T47D (cell line): ENCODE results near the gene ZDHHC22.

ENCODE experiments used
- DNase-seq, 2 experiments: peaks; one replicate each; pipeline versions ENCODE4 v3.0.0 to v3.0.0-alpha.2; 2011 to 2012; ENCODE audit warnings: low read depth in 1 of 2, low spot score in 1 of 2
- JUND ChIP-seq: IDR thresholded peaks from 2 replicates; pipeline ENCODE4 v1.6.1; 2012; ENCODE audit warnings: low read depth
- in situ Hi-C: cut with HindIII; loops from 2 replicates; pipeline ENCODE4 v1.10.0; 2016; ENCODE audit warnings: low sequenced_read_pairs, low pct_unique_long_range_greater_than_20kb

ZDHHC22 gene

GRCh38 chr14:77102154-77102553, 39.4 kb downstream of the ZDHHC22 start:
- DNase-seq, result no peak
- no peak for TF ChIP-seq JUND
- in situ Hi-C loops, result no loop called here

DNA sequence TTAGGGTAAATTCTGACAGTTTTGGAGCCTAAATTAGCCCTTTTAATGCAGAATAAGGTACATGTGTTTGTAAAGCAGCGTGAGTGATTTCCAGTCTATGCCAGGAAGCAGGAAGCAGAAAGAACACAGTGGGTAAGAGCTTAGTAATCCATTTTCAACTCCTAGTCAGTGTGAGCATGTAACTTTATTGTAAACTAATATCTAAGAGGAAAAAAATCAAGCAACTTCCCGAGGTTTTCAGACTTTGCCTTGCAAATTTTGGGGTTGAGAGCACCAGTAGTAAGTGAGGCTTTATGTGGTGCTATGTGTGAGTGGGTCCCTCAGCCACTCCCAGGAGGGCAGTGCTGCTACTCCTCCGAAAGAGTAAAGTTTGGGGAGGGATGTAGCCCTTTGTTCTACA, 40.6 kb downstream of the ZDHHC22 start:
- TF ChIP-seq JUND, result no peak
- DNase-seq, result no peak
- in situ Hi-C loops, result no loop called here

DNA sequence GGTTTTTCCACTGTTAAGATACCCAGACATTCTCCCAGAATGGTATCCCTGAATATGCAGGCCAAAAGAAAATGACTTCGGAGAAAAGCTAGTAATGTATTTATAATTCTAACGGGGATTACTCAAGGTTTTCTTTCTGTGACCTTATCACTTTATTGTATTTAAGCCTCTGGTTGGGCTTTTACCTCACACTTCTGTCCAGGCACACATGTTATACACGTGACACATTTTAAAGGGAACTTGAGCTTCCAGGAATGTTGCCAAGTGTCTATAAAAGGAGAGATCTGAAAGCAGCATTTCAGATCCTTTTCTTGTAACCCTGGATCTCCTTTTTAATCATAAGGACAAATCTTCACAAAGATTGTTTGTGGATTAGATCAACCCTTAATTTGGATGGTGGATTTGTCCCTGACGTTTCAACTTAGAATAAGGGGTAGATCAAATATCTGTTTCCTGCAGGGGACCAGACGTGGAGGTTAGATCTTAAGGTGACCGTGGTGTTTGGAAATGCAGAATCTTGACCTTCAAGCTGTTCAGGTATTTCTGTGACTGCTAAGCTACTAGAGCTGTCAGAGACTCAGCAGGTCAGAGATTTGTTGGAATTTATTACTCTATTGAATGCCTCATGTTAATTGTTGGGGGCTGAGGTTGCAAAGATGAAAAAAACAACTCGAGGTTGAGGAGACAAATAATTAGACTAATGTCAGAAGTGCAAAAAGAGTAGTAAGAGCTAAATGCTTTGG, 42.0 kb downstream of the ZDHHC22 start:
- TF ChIP-seq JUND, result no peak
- in situ Hi-C loops, result no loop called here
- peak in 1 of 2 experiments; percentile 49 for DNase-seq

GRCh38 chr14:77098529-77099353, 42.9 kb downstream of the ZDHHC22 start:
- in situ Hi-C loops, result no loop called here
- no peak for DNase-seq

GRCh38 chr14:77097700-77098528, 43.7 kb downstream of the ZDHHC22 start, which contains the start of gene CIPC:
TSS of gene CIPC (plus strand) at chr14:77098258. CDS start at chr14:77105709, 7,451 bp downstream.
- no peak for TF ChIP-seq JUND
- in situ Hi-C loops, result no loop called here

More at GRCh38 chr14:77098529-77099353, 42.9 kb downstream of the ZDHHC22 start:
- no peak for TF ChIP-seq JUND

DNA sequence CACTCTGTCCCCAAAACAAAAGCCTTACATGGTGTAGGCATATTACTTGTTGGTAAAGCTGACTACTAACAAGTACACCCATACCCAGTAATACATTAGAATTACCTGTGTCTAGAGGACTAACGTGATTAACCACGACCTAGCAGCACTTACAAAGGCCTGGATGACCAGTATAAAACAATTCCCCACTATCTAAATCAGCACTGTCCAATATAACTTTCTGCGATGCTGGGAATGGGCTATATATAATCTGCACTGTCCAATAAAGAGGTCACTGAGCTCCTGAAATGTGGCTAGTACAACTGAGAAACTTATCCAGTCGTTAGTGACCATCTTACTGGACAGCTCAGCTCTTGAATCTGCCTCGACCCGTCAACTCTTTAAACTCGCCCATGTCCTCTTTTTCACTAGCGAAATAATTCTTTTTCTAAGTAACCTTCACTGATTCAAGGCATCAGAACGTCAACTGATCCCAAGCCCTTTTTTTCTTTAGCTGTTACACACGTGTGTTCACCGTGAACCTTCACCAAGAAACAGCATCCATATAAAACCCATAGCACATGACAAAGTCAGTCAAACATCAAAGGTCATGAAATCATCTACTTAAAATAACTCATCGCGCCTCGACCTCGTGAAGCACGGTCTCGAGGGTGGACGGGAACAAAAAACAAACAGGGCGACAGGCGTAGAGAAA, 44.4 kb downstream of the ZDHHC22 start:
- TF ChIP-seq JUND, result no peak
- DNase-seq, result peak in 1 of 2 experiments; percentile 39
- in situ Hi-C loops, result no loop called here

More at GRCh38 chr14:77097700-77098528, 43.7 kb downstream of the ZDHHC22 start, which contains the start of gene CIPC:
- peak; percentile 98 to 100 for DNase-seq

DNA sequence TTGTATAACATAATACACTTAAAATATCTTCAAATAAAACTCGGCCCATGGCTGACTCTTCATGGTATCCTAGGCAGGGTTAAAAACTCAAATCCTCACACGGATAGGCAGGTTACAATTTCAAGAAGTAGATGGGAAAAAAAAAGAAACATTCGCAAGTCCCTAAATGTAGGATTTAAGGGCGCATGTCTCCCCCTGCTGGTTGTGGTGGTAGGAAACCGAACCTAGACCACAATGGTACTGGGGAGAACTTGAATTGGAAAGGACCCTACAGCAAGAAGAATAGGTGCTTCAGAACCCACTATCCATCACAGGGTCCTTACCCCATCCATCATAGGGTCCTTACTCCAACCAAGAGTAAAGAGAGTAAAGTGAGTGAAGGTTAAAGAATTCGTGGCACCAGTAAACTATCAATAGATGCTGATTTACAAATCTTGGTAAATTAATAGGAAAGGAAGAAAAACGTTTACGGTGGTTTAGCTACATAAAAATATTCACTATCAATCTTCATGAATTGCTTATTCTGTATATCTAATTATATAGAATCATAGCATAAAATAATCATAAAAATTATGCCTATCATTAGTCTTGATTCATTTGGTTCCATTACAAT, 46.8 kb downstream of the ZDHHC22 start:
- in situ Hi-C loops, result no loop called here
- no peak for TF ChIP-seq JUND
- peak; percentile 43 to 90 for DNase-seq

- TF ChIP-seq JUND, result no peak
- in situ Hi-C loops, result no loop called here
- DNase-seq, result no peak
Measured at GRCh38 chr14:77092676-77093075, 48.9 kb downstream of the ZDHHC22 start.

GRCh38 chr14:77091518-77091917, 50.1 kb downstream of the ZDHHC22 start:
- in situ Hi-C loops, result no loop called here
- DNase-seq, result no peak
- no peak for TF ChIP-seq JUND

- TF ChIP-seq JUND, result no peak
- DNase-seq, result no peak
- in situ Hi-C loops, result no loop called here
Measured at GRCh38 chr14:77088645-77089044, 52.9 kb downstream of the ZDHHC22 start.

DNA sequence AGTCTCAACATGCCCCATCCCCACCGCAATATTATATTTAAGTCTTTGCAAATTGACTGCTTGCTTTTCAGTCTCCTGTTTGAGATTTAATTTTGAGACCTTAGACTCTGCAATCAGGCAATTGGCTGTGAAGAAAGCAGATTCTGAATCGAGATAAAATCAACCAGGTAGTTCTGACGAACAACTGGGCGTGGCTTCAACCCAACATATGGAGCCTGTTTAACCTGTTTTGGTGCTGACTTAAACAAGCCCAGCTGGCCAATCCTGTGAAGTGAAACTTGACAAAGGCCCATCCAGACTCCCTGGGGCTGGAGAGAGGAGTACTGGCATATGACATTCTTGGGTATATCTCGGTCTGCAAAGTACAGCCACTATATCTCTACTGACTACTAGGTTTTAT, 53.4 kb downstream of the ZDHHC22 start:
- TF ChIP-seq JUND, result peak; percentile 51
- peak; percentile 65 to 99 for DNase-seq
- in situ Hi-C loops, result no loop called here
